H1 (cell line): ENCODE measurements around the gene GPR34. TPM values are rescaled to one million over a fixed set of nuclear protein-coding genes. Genes with fewer than 3 reads are reported as not detected.

ENCODE experiments used
- CTCF ChIA-PET: fragments of 300-600 bp; sonication (Branson Sonifier 250); formaldehyde crosslinking; loops from one replicate; lab custom pipeline; 2021; ENCODE audit not compliant: partially characterized antibody; lab: Charles Lee
- POLR2A ChIA-PET: fragments of 300-600 bp; sonication (Branson Sonifier 250); formaldehyde crosslinking; loops from one replicate; lab custom pipeline; 2021; ENCODE audit warnings: inconsistent platforms; ENCODE audit not compliant: partially characterized antibody; lab: Charles Lee
- DNase-seq, 2 experiments: peaks; one replicate each; pipeline versions ENCODE4 v3.0.0 to v3.0.0-alpha.2; 2010 to 2022; ENCODE audit warnings: low spot score in 2 of 2, low read depth in 1 of 2, mixed read lengths in 1 of 2
- FAIRE-seq: peaks from 2 replicates; lab custom pipeline; 2011; peaks lifted over from hg19 to GRCh38; lab: Jason Lieb, UNC
- H2AFZ ChIP-seq: 2 replicates; pipeline ENCODE4 v1.8.1; 2012; ENCODE audit warnings: low read length, inconsistent platforms
- H2AK5ac ChIP-seq: 2 replicates; pipeline ENCODE4 v1.6.1; 2013; ENCODE audit warnings: low read depth, low read length
- H2BK120ac ChIP-seq: replicated peaks from 2 replicates; pipeline ENCODE3; 2013; ENCODE audit warnings: low read depth, low read length, inconsistent platforms
- H2BK12ac ChIP-seq: 2 replicates; pipeline ENCODE4 v1.6.1; 2013; ENCODE audit warnings: low read depth, low read length
- H2BK15ac ChIP-seq: 2 replicates; pipeline ENCODE4 v1.6.1; 2013; ENCODE audit warnings: low read length
- H2BK20ac ChIP-seq: 2 replicates; pipeline ENCODE4 v1.6.1; 2013; ENCODE audit warnings: low read length
- H2BK5ac ChIP-seq: 2 replicates; pipeline ENCODE4 v1.6.1; 2013; ENCODE audit warnings: low read depth, low read length
- H3K14ac ChIP-seq: 2 replicates; pipeline ENCODE4 v1.6.1; 2013; ENCODE audit warnings: inconsistent platforms; ENCODE audit not compliant: insufficient read length
- H3K18ac ChIP-seq: 2 replicates; pipeline ENCODE4 v1.6.1; 2013; ENCODE audit warnings: low read length; ENCODE audit errors: extremely low read depth
- H3K23ac ChIP-seq: 2 replicates; pipeline ENCODE4 v1.6.1; 2013; ENCODE audit warnings: inconsistent platforms; ENCODE audit not compliant: insufficient read length
- H3K23me2 ChIP-seq: 2 replicates; pipeline ENCODE4 v1.6.1; 2013; ENCODE audit warnings: low read depth, low read length
- H3K27ac ChIP-seq: 2 replicates; pipeline ENCODE4 v1.6.1; 2011; ENCODE audit warnings: low read depth, low read length, inconsistent platforms
- H3K27me3 ChIP-seq, 4 experiments: replicated peaks in 1 of 4; 1 replicate in 1 of 4; 2 replicates in 3 of 4; pipeline versions ENCODE4 v1.6.1 to v1.8.1; 2011 to 2013; ENCODE audit warnings: low read length in 3 of 4, mild to moderate bottlenecking in 3 of 4, inconsistent platforms in 2 of 4, mixed read lengths in 2 of 4, moderate library complexity in 1 of 4; ENCODE audit not compliant: control insufficient read depth in 3 of 4, insufficient read depth in 3 of 4; ENCODE audit errors: extremely low read depth in 1 of 4
- H3K36me3 ChIP-seq, 4 experiments: 2 replicates each; pipeline versions ENCODE4 v1.6.1 to v1.8.1; 2011 to 2013; ENCODE audit warnings: mild to moderate bottlenecking in 4 of 4, low read length in 3 of 4, moderate library complexity in 2 of 4, control low read depth in 1 of 4, inconsistent platforms in 1 of 4; ENCODE audit not compliant: insufficient read depth in 4 of 4, control insufficient read depth in 2 of 4
- H3K4ac ChIP-seq: replicated peaks from 2 replicates; pipeline ENCODE3; 2013; ENCODE audit warnings: low read length, low read depth, mixed read lengths, inconsistent platforms; ENCODE audit not compliant: insufficient read length
- H3K4me1 ChIP-seq, 4 experiments: replicated peaks in 1 of 4; 1 replicate in 1 of 4; 2 replicates in 3 of 4; pipeline versions ENCODE4 v1.6.1 to v1.8.1; 2011 to 2013; ENCODE audit warnings: low read length in 3 of 4, inconsistent platforms in 2 of 4, mixed read lengths in 1 of 4; ENCODE audit not compliant: insufficient read depth in 4 of 4, control insufficient read depth in 3 of 4
- H3K4me2 ChIP-seq, 2 experiments: 2 replicates each; pipeline versions ENCODE4 v1.6.1 to v1.8.1; 2011 to 2013; ENCODE audit warnings: low read depth in 2 of 2, low read length in 2 of 2, control low read depth in 1 of 2, inconsistent platforms in 1 of 2, mild to moderate bottlenecking in 1 of 2; ENCODE audit not compliant: insufficient read depth in 1 of 2
- H3K4me3 ChIP-seq, 4 experiments: fragments of 200-600, 300-600 bp in 1 of 4; sonication (generic), shearing (Covaris generic), sonication (Bioruptor Twin) in 1 of 4; 2 replicates each; pipeline versions ENCODE4 v1.5.1 to v1.8.1; 2011 to 2016; ENCODE audit warnings: low read length in 4 of 4, low read depth in 3 of 4, control low read depth in 2 of 4, inconsistent platforms in 2 of 4, mild to moderate bottlenecking in 2 of 4, mixed read lengths in 1 of 4, moderate library complexity in 1 of 4; ENCODE audit not compliant: insufficient read depth in 2 of 4; ENCODE audit errors: extremely low read depth in 1 of 4
- H3K56ac ChIP-seq: replicated peaks from 2 replicates; pipeline ENCODE3; 2013; ENCODE audit warnings: low read depth, mild to moderate bottlenecking, mixed read lengths, low read length, inconsistent platforms; ENCODE audit not compliant: insufficient read length
- H3K79me1 ChIP-seq: 2 replicates; pipeline ENCODE4 v1.6.1; 2013; ENCODE audit warnings: low read depth, low read length, control low read depth
- H3K79me2 ChIP-seq, 2 experiments: 2 replicates each; pipeline versions ENCODE4 v1.6.1 to v1.8.1; 2012 to 2013; ENCODE audit warnings: low read length in 2 of 2, mild to moderate bottlenecking in 2 of 2, inconsistent platforms in 1 of 2; ENCODE audit not compliant: insufficient read depth in 2 of 2, control insufficient read depth in 1 of 2
- H3K9ac ChIP-seq, 4 experiments: replicated peaks in 1 of 4; 1 replicate in 1 of 4; 2 replicates in 3 of 4; pipeline versions ENCODE4 v1.6.1 to v1.8.1; 2011 to 2013; ENCODE audit warnings: low read depth in 3 of 4, low read length in 3 of 4, control low read depth in 2 of 4, mild to moderate bottlenecking in 2 of 4, moderate library complexity in 2 of 4, inconsistent platforms in 1 of 4; ENCODE audit errors: extremely low read depth in 1 of 4
- H3K9me3 ChIP-seq, 2 experiments: 2 replicates each; pipeline versions ENCODE4 v1.6.1 to v1.8.1; 2012 to 2013; ENCODE audit warnings: mild to moderate bottlenecking in 2 of 2, moderate library complexity in 2 of 2, control low read depth in 1 of 2, inconsistent platforms in 1 of 2, low read depth in 1 of 2, low read length in 1 of 2, mixed read lengths in 1 of 2; ENCODE audit not compliant: insufficient read depth in 2 of 2
- H4K20me1 ChIP-seq, 2 experiments: replicated peaks in 1 of 2; 2 replicates each; pipeline versions ENCODE3 to v1.8.1; 2011 to 2013; ENCODE audit warnings: inconsistent platforms in 2 of 2, low read length in 2 of 2, mild to moderate bottlenecking in 1 of 2; ENCODE audit not compliant: insufficient read depth in 2 of 2, control insufficient read depth in 1 of 2
- H4K5ac ChIP-seq: 2 replicates; pipeline ENCODE4 v1.6.1; 2013; ENCODE audit warnings: low read length, low read depth, mixed read lengths, inconsistent platforms; ENCODE audit not compliant: insufficient read length
- H4K8ac ChIP-seq: 2 replicates; pipeline ENCODE4 v1.8.0; 2013; ENCODE audit warnings: mild to moderate bottlenecking, moderate library complexity, low read length, inconsistent platforms; ENCODE audit not compliant: insufficient read depth; ENCODE audit errors: extremely low read depth
- H4K91ac ChIP-seq: replicated peaks from 2 replicates; pipeline ENCODE3; 2013; ENCODE audit warnings: low read length, mixed read lengths, inconsistent platforms; ENCODE audit not compliant: insufficient read length
- BACH1 ChIP-seq: IDR thresholded peaks from 2 replicates; pipeline ENCODE4 v1.6.1; 2012; ENCODE audit warnings: low read length, improper control_type of control experiment
- BCL11A ChIP-seq, 2 experiments: IDR thresholded peaks; one replicate each; pipeline ENCODE4 v1.6.1; 2011; ENCODE audit warnings: low read depth in 2 of 2, low read length in 2 of 2, mild to moderate bottlenecking in 2 of 2
- BRCA1 ChIP-seq: IDR thresholded peaks from 2 replicates; pipeline ENCODE4 v1.6.1; 2012; ENCODE audit warnings: low read depth, low read length, improper control_type of control experiment
- CTCF ChIP-seq, 3 experiments: IDR thresholded peaks; 1 replicate in 2 of 3; 2 replicates in 1 of 3; pipeline versions ENCODE4 v1.5.1 to v1.6.1; 2011; ENCODE audit warnings: low read length in 3 of 3, mild to moderate bottlenecking in 3 of 3, inconsistent platforms in 2 of 3, low read depth in 1 of 3, moderate library complexity in 1 of 3; ENCODE audit not compliant: insufficient read depth in 1 of 3; ENCODE audit errors: control extremely low read depth in 1 of 3
- EP300 ChIP-seq, 2 experiments: IDR thresholded peaks; 1 replicate in 1 of 2; 2 replicates in 1 of 2; pipeline ENCODE4 v1.6.1; 2011 to 2012; ENCODE audit warnings: low read depth in 2 of 2, low read length in 2 of 2, mild to moderate bottlenecking in 2 of 2, borderline replicate concordance in 1 of 2, inconsistent platforms in 1 of 2, moderate library complexity in 1 of 2
- HDAC2 ChIP-seq, 2 experiments: fragments of 300-600 bp in 1 of 2; sonication (generic) in 1 of 2; IDR thresholded peaks; 2 replicates each; pipeline ENCODE4 v1.6.1; 2011 to 2012; ENCODE audit warnings: low read depth in 2 of 2, low read length in 2 of 2, mild to moderate bottlenecking in 2 of 2, moderate library complexity in 2 of 2, borderline replicate concordance in 1 of 2, inconsistent platforms in 1 of 2
- KDM1A ChIP-seq: fragments of 200-600, 300-600 bp; sonication (generic); IDR thresholded peaks from 2 replicates; pipeline ENCODE4 v1.7.1; 2016; ENCODE audit warnings: mild to moderate bottlenecking, low read length, borderline replicate concordance
- SAP30 ChIP-seq: fragments of 300-600 bp; sonication (generic); IDR thresholded peaks from 2 replicates; pipeline ENCODE4 v1.7.1; 2012; ENCODE audit warnings: low read length, moderate library complexity, mild to moderate bottlenecking, inconsistent platforms; ENCODE audit not compliant: insufficient read depth, insufficient replicate concordance
- WGBS, 2 experiments: shearing (Covaris generic) in 1 of 2; methylation state at CpG; one replicate each; pipeline versions ENCODE4 v1.1.6 to v1.1.7; 2013 to 2015; ENCODE audit warnings: low lambda C conversion rate in 2 of 2, mixed read lengths in 2 of 2, inconsistent platforms in 1 of 2, low coverage in 1 of 2, missing lambda C conversion rate in 1 of 2; ENCODE audit not compliant: insufficient replicate concordance in 2 of 2, insufficient coverage in 1 of 2, insufficient read length in 1 of 2; ENCODE audit errors: extremely low coverage in 1 of 2, missing lambda C conversion rate in 1 of 2; 5-methylcytosine and 5-hydroxymethylcytosine counted together
- polyA plus RNA-seq, 7 experiments: library from polyadenylated mRNA; depleted of rRNA in 3 of 7; stranded (reverse) in 5 of 7; unstranded in 2 of 7; fragments of >200 nt in 5 of 7; fragments of 200-250 nt in 2 of 7; gene quantifications; 1 replicate in 5 of 7; 2 replicates in 1 of 7; 4 replicates in 1 of 7; pipeline versions ENCODE4 v1.2.1 to v1.2.3, GENCODE V29; 2011 to 2013; ENCODE audit warnings: missing spikeins in 2 of 7, mixed read lengths in 2 of 7
- total RNA-seq: library from RNA; stranded (reverse); fragmentation: NEBNext Ultra II Directional; extraction: Animal tissue kit (Norgen Biotek cat#: 25700); gene quantifications from 2 replicates; pipeline ENCODE4 v1.2.1, GENCODE V29; 2021

GPR34 gene
- total and polyA plus RNA-seq, 2 of the 8 experiments (the other 6 are each of a cell fraction or from before 2014, with no cell fraction given), result not detected

GRCh38 chrX:41684940-41685339 lies 3.8 kb upstream of the GPR34 start:
- Histone ChIP-seq H4K91ac (no peak overlapping the region), H3K14ac (no peak overlapping the region), H4K20me1 (no peaks in the 10 kb centered on the region), H2BK15ac (no peak overlapping the region), H3K79me1 (no peaks in the 10 kb centered on the region), H2BK120ac (no peak overlapping the region), H3K27me3 (no peaks in the 10 kb centered on the region), H2AK5ac (no peak overlapping the region), H3K4me1 (no peaks in the 10 kb centered on the region), H3K18ac (no peak overlapping the region), H2BK20ac (no peak overlapping the region), H3K4me3 (no peak overlapping the region), H4K5ac (no peak overlapping the region), H3K23ac (no peak overlapping the region), H3K36me3 (no peaks in the 10 kb centered on the region), H3K23me2 (no peaks in the 10 kb centered on the region), H4K8ac (no peak overlapping the region), H3K27ac (no peak overlapping the region), H3K4me2 (no peak overlapping the region), H3K79me2 (no peaks in the 10 kb centered on the region), H2BK12ac (no peak overlapping the region), H2AFZ (no peak overlapping the region), H3K4ac (no peak overlapping the region), H3K9me3 (no peaks in the 10 kb centered on the region), H2BK5ac (no peak overlapping the region), H3K9ac (no peak overlapping the region), H3K56ac (no peak overlapping the region)
- ChIA-PET POLR2A (no interaction called here), CTCF (interaction anchor here (1.0 kb wide), 1 partner anchor 23 kb away, joined by 3 read pairs; no protein-coding TSS in a partner anchor)
- DNase-seq (no peak), FAIRE-seq (no peak)
- 96% methylated on average over 2 of the region's 2 CpGs; no CpG with 5 or more reads in 1 of the 2 experiments for WGBS, 2 experiments
- TF ChIP-seq BACH1 (no peak), EP300 (IDR thresholded peaks at IDR 0.05; ENCODE audit: borderline replicate concordance in 1 of 2, low read depth in 2 of 2, low read length in 2 of 2) (no peak), BCL11A (IDR thresholded peaks at IDR 0.05; ENCODE audit: low read depth in 2 of 2, low read length in 2 of 2) (no peak), SAP30 (no peak), KDM1A (no peak), CTCF (IDR thresholded peaks at IDR 0.05; ENCODE audit: control extremely low read depth in 1 of 3, insufficient read depth in 1 of 3, low read depth in 1 of 3, low read length in 3 of 3) (no peak), HDAC2 (IDR thresholded peaks at IDR 0.05; ENCODE audit: borderline replicate concordance in 1 of 2, low read depth in 2 of 2, low read length in 2 of 2) (no peak), BRCA1 (no peak)
